ENCODE data around the gene KIF21B.

KIF21B gene

GRCh38 chr1:201013031-201013485 is 10.5 kb downstream of the KIF21B start:
- no peak overlapping the region for H3K9ac ChIP-seq
- no peaks in the 10 kb centered on the region for H3K36me3 ChIP-seq (ENCODE audit: insufficient read depth)
- H3K4me1 ChIP-seq (ENCODE audit: low read depth, poor library complexity, severe bottlenecking), result peaks cover 32% of the 10 kb centered on the region
- no peak for TF ChIP-seq CTCF (conservative IDR thresholded peaks at IDR 0.05; ENCODE audit: low read depth, low read length)
- H3K4me3 ChIP-seq (IDR thresholded peaks at IDR 0.05; ENCODE audit: insufficient read depth, low read depth, low read length), result no peak overlapping the region
- no peak overlapping the region for H3K27ac ChIP-seq
- no peaks in the 10 kb centered on the region for H4K20me1 ChIP-seq (ENCODE audit: insufficient read depth)
- no peak overlapping the region for H2AFZ ChIP-seq (ENCODE audit: low read depth)
- no peaks in the 10 kb centered on the region for H3K27me3 ChIP-seq (ENCODE audit: insufficient read depth, low read depth)
- H3K79me2 ChIP-seq (ENCODE audit: insufficient read depth, low read depth), result peaks cover 51% of the 10 kb centered on the region; the same call in 1 of the 2 replicates
- H3K4me2 ChIP-seq, result no peak overlapping the region

GRCh38 chr1:201011616-201012015 is 11.9 kb downstream of the KIF21B start:
- Histone ChIP-seq H3K27me3 (ENCODE audit: insufficient read depth, low read depth) (no peaks in the 10 kb centered on the region), H4K20me1 (ENCODE audit: insufficient read depth) (no peaks in the 10 kb centered on the region), H3K79me2 (ENCODE audit: insufficient read depth, low read depth) (peaks cover 36% of the 10 kb centered on the region; the same call in 1 of the 2 replicates), H2AFZ (ENCODE audit: low read depth) (no peak overlapping the region), H3K4me1 (ENCODE audit: low read depth, poor library complexity, severe bottlenecking) (peaks cover 18% of the 10 kb centered on the region), H3K4me3 (IDR thresholded peaks at IDR 0.05; ENCODE audit: insufficient read depth, low read depth, low read length) (no peak overlapping the region), H3K36me3 (ENCODE audit: insufficient read depth) (no peaks in the 10 kb centered on the region), H3K4me2 (no peak overlapping the region), H3K9ac (no peak overlapping the region), H3K27ac (no peak overlapping the region)
- no peak for TF ChIP-seq CTCF (conservative IDR thresholded peaks at IDR 0.05; ENCODE audit: low read depth, low read length)

- Histone ChIP-seq H3K27me3 (ENCODE audit: insufficient read depth, low read depth) (no peaks in the 10 kb centered on the region), H3K4me2 (no peak overlapping the region), H2AFZ (ENCODE audit: low read depth) (no peak overlapping the region), H3K79me2 (ENCODE audit: insufficient read depth, low read depth) (peaks cover 23% of the 10 kb centered on the region; the same call in 1 of the 2 replicates), H3K27ac (no peak overlapping the region), H3K4me1 (ENCODE audit: low read depth, poor library complexity, severe bottlenecking) (peaks cover 3% of the 10 kb centered on the region), H3K4me3 (IDR thresholded peaks at IDR 0.05; ENCODE audit: insufficient read depth, low read depth, low read length) (no peak overlapping the region), H4K20me1 (ENCODE audit: insufficient read depth) (no peaks in the 10 kb centered on the region), H3K9ac (no peak overlapping the region), H3K36me3 (ENCODE audit: insufficient read depth) (no peaks in the 10 kb centered on the region)
- TF ChIP-seq CTCF (conservative IDR thresholded peaks at IDR 0.05; ENCODE audit: low read depth, low read length), result no peak
Measured at GRCh38 chr1:201009962-201010645, 13.4 kb downstream of the KIF21B start.

GRCh38 chr1:201008666-201009360 is 14.7 kb downstream of the KIF21B start:
- Histone ChIP-seq H4K20me1 (ENCODE audit: insufficient read depth) (no peaks in the 10 kb centered on the region), H3K27me3 (ENCODE audit: insufficient read depth, low read depth) (no peaks in the 10 kb centered on the region), H3K27ac (no peak overlapping the region), H2AFZ (ENCODE audit: low read depth) (no peak overlapping the region), H3K9ac (no peak overlapping the region), H3K36me3 (ENCODE audit: insufficient read depth) (no peaks in the 10 kb centered on the region; the same call in 1 of the 2 replicates), H3K4me1 (ENCODE audit: low read depth, poor library complexity, severe bottlenecking) (no peaks in the 10 kb centered on the region), H3K79me2 (ENCODE audit: insufficient read depth, low read depth) (peaks cover 13% of the 10 kb centered on the region; the same call in 1 of the 2 replicates), H3K4me3 (IDR thresholded peaks at IDR 0.05; ENCODE audit: insufficient read depth, low read depth, low read length) (no peak overlapping the region), H3K4me2 (no peak overlapping the region)
- TF ChIP-seq CTCF (conservative IDR thresholded peaks at IDR 0.05; ENCODE audit: low read depth, low read length), result no peak
